ENCODE data around the gene ACBD5.
"Not testable (repeated sequence)": the region's sequence is repeated elsewhere in the genome, so short reads cannot be mapped to it uniquely, and the experiment has no call there.

ACBD5 gene

DNA sequence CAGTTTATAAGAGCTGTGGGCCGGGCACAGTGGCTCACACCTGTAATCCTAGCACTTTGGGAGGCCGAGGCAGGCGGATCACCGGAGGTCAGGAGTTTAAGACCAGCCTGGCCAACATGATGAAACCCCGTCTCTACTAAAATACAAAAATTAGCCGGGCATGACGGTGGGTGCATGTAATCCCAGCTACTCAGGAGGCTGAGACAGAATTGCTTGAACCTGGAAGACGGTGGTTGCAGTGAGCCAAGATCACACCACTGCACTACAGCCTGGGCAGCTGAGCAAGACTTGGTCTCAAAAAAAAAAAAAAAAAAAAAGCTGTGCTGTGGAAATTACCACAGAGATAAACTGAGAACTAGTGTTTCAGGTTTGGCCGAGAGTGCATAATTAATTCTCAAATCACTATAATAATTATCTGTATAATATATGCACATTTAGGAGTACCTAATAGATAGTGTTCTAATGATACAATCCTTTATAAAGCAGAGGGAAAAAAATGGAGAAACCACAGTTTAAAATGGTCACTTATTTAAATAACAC is 3.9 kb downstream of the ACBD5 start:
- not testable (repeated sequence) for H3K4me2 ChIP-seq (ENCODE audit: low read length); H4K20me1 ChIP-seq (ENCODE audit: insufficient read depth, low read length); H3K4me3 ChIP-seq (ENCODE audit: low read depth, low read length, poor library complexity, severe bottlenecking); H3K9ac ChIP-seq (ENCODE audit: low read length); H3K9me3 ChIP-seq (ENCODE audit: low read length); H3K9me2 ChIP-seq (ENCODE audit: low read depth, low read length); H3F3A ChIP-seq (ENCODE audit: insufficient read depth, low read length); H3K27ac ChIP-seq (ENCODE audit: low read depth, low read length, poor library complexity, severe bottlenecking); H2AFZ ChIP-seq (ENCODE audit: low read length); H3K27me3 ChIP-seq (ENCODE audit: insufficient read depth, low read length)
- Histone ChIP-seq H3K36me3 (ENCODE audit: insufficient read depth, low read length) (peaks cover 11% of the 10 kb centered on the region), H3K79me2 (ENCODE audit: insufficient read depth, low read length) (peaks cover 19% of the 10 kb centered on the region), H3K4me1 (ENCODE audit: insufficient read depth, low read length, severe bottlenecking) (peaks cover 33% of the 10 kb centered on the region)

DNA sequence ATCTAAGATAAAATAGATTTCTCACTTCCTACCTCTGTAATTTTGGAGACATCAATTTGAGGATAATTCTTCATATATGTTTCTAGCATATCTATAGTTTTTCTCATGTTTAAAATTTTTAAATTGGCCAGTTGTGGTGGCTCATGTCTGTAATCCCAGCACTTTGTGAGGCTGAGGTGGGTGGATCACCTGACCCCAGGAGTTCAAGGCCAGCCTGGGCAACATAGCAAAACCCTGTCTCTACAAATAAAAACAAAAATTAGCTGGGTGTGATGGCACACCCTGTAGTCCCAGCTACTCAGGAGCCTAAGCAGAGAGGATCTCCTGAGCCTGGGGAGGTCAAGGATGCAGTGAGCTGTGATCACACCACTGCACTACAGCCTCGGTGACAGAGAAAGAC is 4.9 kb downstream of the ACBD5 start:
- Histone ChIP-seq H3K4me1 (ENCODE audit: insufficient read depth, low read length, severe bottlenecking) (peaks cover 26% of the 10 kb centered on the region), H3K27ac (ENCODE audit: low read depth, low read length, poor library complexity, severe bottlenecking) (no peak overlapping the region), H3K27me3 (ENCODE audit: insufficient read depth, low read length) (no peaks in the 10 kb centered on the region), H3K4me2 (ENCODE audit: low read length) (no peak overlapping the region), H3K4me3 (ENCODE audit: low read depth, low read length, poor library complexity, severe bottlenecking) (no peak overlapping the region), H3K9ac (ENCODE audit: low read length) (no peak overlapping the region), H3K9me2 (ENCODE audit: low read depth, low read length) (no peaks in the 10 kb centered on the region), H4K20me1 (ENCODE audit: insufficient read depth, low read length) (no peaks in the 10 kb centered on the region), H3K79me2 (ENCODE audit: insufficient read depth, low read length) (peaks cover 19% of the 10 kb centered on the region), H3K36me3 (ENCODE audit: insufficient read depth, low read length) (peaks cover 21% of the 10 kb centered on the region), H3K9me3 (ENCODE audit: low read length) (no peaks in the 10 kb centered on the region), H2AFZ (ENCODE audit: low read length) (no peak overlapping the region), H3F3A (ENCODE audit: insufficient read depth, low read length) (no peaks in the 10 kb centered on the region)
- TF ChIP-seq EZH2 (IDR thresholded peaks at IDR 0.05; ENCODE audit: borderline replicate concordance, low read length), result no peak
- TF ChIP-seq, protein P1, sequence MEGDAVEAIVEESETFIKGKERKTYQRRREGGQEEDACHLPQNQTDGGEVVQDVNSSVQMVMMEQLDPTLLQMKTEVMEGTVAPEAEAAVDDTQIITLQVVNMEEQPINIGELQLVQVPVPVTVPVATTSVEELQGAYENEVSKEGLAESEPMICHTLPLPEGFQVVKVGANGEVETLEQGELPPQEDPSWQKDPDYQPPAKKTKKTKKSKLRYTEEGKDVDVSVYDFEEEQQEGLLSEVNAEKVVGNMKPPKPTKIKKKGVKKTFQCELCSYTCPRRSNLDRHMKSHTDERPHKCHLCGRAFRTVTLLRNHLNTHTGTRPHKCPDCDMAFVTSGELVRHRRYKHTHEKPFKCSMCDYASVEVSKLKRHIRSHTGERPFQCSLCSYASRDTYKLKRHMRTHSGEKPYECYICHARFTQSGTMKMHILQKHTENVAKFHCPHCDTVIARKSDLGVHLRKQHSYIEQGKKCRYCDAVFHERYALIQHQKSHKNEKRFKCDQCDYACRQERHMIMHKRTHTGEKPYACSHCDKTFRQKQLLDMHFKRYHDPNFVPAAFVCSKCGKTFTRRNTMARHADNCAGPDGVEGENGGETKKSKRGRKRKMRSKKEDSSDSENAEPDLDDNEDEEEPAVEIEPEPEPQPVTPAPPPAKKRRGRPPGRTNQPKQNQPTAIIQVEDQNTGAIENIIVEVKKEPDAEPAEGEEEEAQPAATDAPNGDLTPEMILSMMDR (IDR thresholded peaks at IDR 0.05; ENCODE audit: low read length), result no peak

DNA sequence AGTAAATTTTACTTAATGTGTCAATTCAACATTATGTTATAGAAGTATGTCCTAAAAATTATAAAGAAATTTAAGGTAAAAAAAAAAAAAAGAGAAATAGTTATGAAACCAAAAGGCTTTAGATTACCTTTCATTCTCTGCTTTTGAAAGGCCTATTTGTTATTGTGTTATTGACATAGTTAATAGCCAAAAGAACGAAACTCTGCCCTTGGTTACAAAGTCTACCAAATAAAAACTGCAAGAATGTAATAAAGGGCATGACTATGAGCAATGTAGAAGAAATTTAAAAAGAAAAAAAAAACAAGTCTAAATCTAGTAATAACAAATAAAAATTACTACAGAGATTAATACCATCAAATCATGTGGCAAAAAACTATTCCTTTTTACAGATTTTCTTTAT is 10.6 kb downstream of the ACBD5 start:
- no peak overlapping the region for H3K4me2 ChIP-seq (ENCODE audit: low read length)
- H2AFZ ChIP-seq (ENCODE audit: low read length), result no peak overlapping the region
- H3K79me2 ChIP-seq (ENCODE audit: insufficient read depth, low read length), result no peaks in the 10 kb centered on the region
- no peaks in the 10 kb centered on the region for H3K9me2 ChIP-seq (ENCODE audit: low read depth, low read length)
- H3K9ac ChIP-seq (ENCODE audit: low read length), result no peak overlapping the region
- H3F3A ChIP-seq (ENCODE audit: insufficient read depth, low read length), result 0 out of 2 replicates have a peak, but pooled peaks cover 3% of the 10 kb centered on the region
- no peaks in the 10 kb centered on the region for H4K20me1 ChIP-seq (ENCODE audit: insufficient read depth, low read length)
- no peak for TF ChIP-seq EZH2 (IDR thresholded peaks at IDR 0.05; ENCODE audit: borderline replicate concordance, low read length)
- TF ChIP-seq, protein P1 (IDR thresholded peaks at IDR 0.05; ENCODE audit: low read length), result no peak
- H3K9me3 ChIP-seq (ENCODE audit: low read length), result no peaks in the 10 kb centered on the region
- no peaks in the 10 kb centered on the region for H3K4me1 ChIP-seq (ENCODE audit: insufficient read depth, low read length, severe bottlenecking)
- H3K27ac ChIP-seq (ENCODE audit: low read depth, low read length, poor library complexity, severe bottlenecking), result no peak overlapping the region
- peaks cover 42% of the 10 kb centered on the region for H3K36me3 ChIP-seq (ENCODE audit: insufficient read depth, low read length)
- H3K4me3 ChIP-seq (ENCODE audit: low read depth, low read length, poor library complexity, severe bottlenecking), result no peak overlapping the region
- no peaks in the 10 kb centered on the region for H3K27me3 ChIP-seq (ENCODE audit: insufficient read depth, low read length)

DNA sequence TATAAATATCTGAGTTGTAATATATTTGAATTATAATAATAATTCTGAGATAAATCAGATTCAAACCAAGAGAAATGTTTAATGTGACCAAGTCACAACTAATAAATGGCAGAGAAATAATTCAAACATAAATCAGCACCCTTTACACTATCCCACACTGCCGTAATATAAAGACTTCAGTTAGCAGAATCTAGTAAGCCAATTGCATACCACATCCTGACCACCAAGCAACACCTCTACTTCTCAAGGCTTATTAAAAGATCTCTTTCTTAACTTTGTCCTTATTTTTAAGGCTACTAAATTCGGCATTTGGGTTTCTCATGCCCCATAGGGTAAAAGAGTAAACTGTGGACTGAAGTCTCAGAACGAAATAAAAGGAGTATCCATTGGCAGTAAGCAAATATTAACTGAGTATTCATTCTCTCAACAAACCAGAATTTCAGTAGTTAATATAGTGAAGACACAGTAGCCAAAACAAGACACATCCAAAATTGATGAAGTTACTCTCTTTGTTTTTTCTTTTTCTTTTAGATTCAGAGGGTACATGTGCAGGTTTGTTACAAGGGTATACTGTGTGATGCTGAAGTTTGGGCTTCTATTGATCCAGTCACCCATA is 14.8 kb downstream of the ACBD5 start:
- Histone ChIP-seq H3K79me2 (ENCODE audit: insufficient read depth, low read length) (no peaks in the 10 kb centered on the region), H3K36me3 (ENCODE audit: insufficient read depth, low read length) (peaks cover 52% of the 10 kb centered on the region), H3K27ac (ENCODE audit: low read depth, low read length, poor library complexity, severe bottlenecking) (no peak overlapping the region), H3F3A (ENCODE audit: insufficient read depth, low read length) (0 out of 2 replicates have a peak, but pooled peaks cover 3% of the 10 kb centered on the region), H2AFZ (ENCODE audit: low read length) (no peak overlapping the region), H3K9me3 (ENCODE audit: low read length) (no peaks in the 10 kb centered on the region), H3K9me2 (ENCODE audit: low read depth, low read length) (no peaks in the 10 kb centered on the region), H3K4me2 (ENCODE audit: low read length) (no peak overlapping the region), H4K20me1 (ENCODE audit: insufficient read depth, low read length) (no peaks in the 10 kb centered on the region), H3K4me3 (ENCODE audit: low read depth, low read length, poor library complexity, severe bottlenecking) (no peak overlapping the region), H3K4me1 (ENCODE audit: insufficient read depth, low read length, severe bottlenecking) (no peaks in the 10 kb centered on the region), H3K27me3 (ENCODE audit: insufficient read depth, low read length) (no peaks in the 10 kb centered on the region), H3K9ac (ENCODE audit: low read length) (no peak overlapping the region)
- TF ChIP-seq, protein P1 (IDR thresholded peaks at IDR 0.05; ENCODE audit: low read length), result no peak
- TF ChIP-seq EZH2 (IDR thresholded peaks at IDR 0.05; ENCODE audit: borderline replicate concordance, low read length), result no peak

Data from OCI-LY1 (cell line).